ENCODE measurements around the gene CEP19.

CEP19 gene

DNA sequence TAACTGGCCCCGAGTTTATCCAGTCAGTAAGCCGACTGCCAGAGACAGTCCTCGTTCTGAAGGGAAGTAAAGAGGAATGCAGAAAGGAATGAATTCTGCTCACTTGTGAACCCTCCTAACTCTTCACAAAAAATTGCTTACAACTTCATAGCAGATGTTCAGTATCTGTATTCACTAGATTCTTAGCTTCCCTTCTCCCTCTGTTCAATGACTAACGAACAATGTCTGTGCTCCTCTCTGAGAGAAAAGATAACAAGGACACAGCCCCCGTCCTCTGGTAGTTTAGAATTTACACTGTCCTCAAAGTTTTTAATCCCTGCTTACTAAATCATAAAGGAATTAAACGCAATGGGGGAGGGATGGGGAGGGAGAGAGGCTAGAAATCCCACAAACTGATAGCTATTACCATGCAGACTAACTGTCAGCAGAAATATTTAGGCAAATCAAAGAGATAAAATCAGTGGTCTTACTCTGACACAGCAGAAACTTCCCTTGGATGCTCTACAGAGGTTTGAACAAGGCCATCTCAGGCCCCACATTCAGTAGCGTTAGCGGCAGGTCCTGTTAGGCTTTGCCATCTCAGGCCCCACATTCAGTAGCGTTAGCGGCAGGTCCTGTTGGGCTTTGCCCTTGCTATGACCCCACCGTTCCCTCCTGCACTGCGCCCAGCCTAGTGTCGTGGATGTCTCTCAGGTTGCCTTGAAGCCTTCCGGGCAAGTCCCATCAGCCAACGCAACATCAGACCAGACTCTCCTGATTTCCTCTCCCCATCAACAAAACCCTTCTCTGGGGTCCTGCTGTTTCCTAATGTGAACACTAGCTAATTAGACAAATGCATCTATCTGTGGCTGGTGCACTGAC lies 49.1 kb downstream of the CEP19 start:
- no peak for FAIRE-seq

DNA sequence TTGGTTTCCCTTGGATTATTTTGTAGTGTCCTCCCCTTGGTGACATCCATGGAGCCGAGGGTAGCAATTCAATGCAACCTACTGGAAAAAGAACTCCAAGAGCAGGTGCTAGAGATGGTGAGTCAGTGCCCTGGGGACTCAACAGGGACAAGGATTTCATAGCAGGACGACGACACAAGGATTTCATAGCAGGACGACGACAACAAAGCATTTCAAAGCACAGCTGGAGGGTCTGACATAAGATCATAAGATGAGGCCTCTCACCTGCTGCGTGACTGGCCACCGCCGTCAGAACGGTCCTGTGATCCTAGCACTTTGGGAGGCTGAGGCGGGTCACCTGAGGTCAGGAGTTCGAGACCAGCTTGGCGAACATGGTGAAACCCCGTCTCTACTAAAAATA lies 50.0 kb downstream of the CEP19 start:
- no peak for FAIRE-seq

DNA sequence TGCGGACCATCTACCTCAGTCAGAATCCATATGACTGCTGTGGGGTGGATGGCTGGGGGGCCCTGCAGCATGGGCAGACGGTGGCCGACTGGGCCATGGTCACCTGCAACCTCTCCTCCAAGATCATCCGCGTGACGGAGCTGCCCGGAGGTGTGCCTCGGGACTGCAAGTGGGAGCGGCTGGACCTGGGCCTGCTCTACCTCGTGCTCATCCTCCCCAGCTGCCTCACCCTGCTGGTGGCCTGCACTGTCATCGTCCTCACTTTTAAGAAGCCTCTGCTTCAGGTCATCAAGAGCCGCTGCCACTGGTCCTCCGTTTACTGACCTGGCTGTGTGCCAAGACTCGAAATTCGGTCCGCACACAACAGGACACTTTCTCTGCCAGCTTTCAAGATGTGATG lies 50.6 kb downstream of the CEP19 start:
- FAIRE-seq, result no peak

DNA sequence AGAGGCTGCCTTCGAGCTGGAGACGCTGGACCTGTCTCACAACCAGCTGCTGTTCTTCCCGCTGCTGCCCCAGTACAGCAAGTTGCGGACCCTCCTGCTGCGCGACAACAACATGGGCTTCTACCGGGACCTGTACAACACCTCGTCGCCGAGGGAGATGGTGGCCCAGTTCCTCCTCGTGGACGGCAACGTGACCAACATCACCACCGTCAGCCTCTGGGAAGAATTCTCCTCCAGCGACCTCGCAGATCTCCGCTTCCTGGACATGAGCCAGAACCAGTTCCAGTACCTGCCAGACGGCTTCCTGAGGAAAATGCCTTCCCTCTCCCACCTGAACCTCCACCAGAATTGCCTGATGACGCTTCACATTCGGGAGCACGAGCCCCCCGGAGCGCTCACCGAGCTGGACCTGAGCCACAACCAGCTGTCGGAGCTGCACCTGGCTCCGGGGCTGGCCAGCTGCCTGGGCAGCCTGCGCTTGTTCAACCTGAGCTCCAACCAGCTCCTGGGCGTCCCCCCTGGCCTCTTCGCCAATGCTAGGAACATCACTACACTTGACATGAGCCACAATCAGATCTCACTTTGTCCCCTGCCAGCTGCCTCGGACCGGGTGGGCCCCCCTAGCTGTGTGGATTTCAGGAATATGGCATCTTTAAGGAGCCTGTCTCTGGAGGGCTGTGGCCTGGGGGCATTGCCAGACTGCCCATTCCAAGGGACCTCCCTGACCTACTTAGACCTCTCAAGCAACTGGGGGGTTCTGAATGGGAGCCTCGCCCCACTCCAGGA lies 51.5 kb downstream of the CEP19 start:
- no peak for FAIRE-seq

GRCh38 chr3:196659901-196660351 lies 52.1 kb downstream of the CEP19 start:
- no peak for FAIRE-seq

All from TTC549 (cell line).